Activated CD4-positive, alpha-beta memory T cell treated with anti-CD3 and anti-CD28 coated beads for 36 hours (primary cell): Measurements from ENCODE around the gene DPH6. TPM values are rescaled to one million over a fixed set of nuclear protein-coding genes. Genes with fewer than 3 reads are reported as not detected.
"Not testable (repeated sequence)": the region's sequence is repeated elsewhere in the genome, so short reads cannot be mapped to it uniquely, and the experiment has no call there.

ENCODE experiments used
- CTCF ChIA-PET: fragments of 350-600 bp; sonication (Branson Sonifier 250); formaldehyde crosslinking; loops from one replicate; lab custom pipeline; 2021; ENCODE audit warnings: antibody characterized with exemption, inconsistent platforms; lab: Charles Lee
- POLR2A ChIA-PET: fragments of 350-600 bp; sonication (Branson Sonifier 250); formaldehyde crosslinking; loops from one replicate; lab custom pipeline; 2021; ENCODE audit warnings: antibody characterized with exemption; lab: Charles Lee
- DNase-seq: peaks from one replicate; pipeline ENCODE4 v3.0.0-alpha.2; 2020
- H3K27ac Mint-ChIP-seq: one replicate; pipeline ENCODE4 v1.8.0; 2021; ENCODE audit warnings: mixed read lengths
- H3K27me3 Mint-ChIP-seq: one replicate; pipeline ENCODE4 v1.8.0; 2021; ENCODE audit warnings: mixed read lengths
- H3K36me3 Mint-ChIP-seq: one replicate; pipeline ENCODE4 v1.8.0; 2021; ENCODE audit warnings: mixed read lengths
- H3K4me1 Mint-ChIP-seq: one replicate; pipeline ENCODE4 v1.8.0; 2021; ENCODE audit warnings: low read depth, mixed read lengths
- H3K4me3 Mint-ChIP-seq: one replicate; pipeline ENCODE4 v1.8.0; 2021; ENCODE audit warnings: mild to moderate bottlenecking, mixed read lengths
- H3K9me3 Mint-ChIP-seq: one replicate; pipeline ENCODE4 v1.8.0; 2021; ENCODE audit warnings: mixed read lengths
- intact Hi-C: fragments of 100-400 bp; cut with micrococcal nuclease; formaldehyde crosslinking; loops from one replicate; pipeline ENCODE4 v1.15.1; 2023
- total RNA-seq, 2 experiments: library from RNA; stranded (reverse); gene quantifications; one replicate each; pipeline ENCODE4 v1.2.3, GENCODE V29; 2021

The DPH6 gene
- total RNA-seq, 2 experiments from 2014 or later = 14.3 to 15.9 TPM

DNA sequence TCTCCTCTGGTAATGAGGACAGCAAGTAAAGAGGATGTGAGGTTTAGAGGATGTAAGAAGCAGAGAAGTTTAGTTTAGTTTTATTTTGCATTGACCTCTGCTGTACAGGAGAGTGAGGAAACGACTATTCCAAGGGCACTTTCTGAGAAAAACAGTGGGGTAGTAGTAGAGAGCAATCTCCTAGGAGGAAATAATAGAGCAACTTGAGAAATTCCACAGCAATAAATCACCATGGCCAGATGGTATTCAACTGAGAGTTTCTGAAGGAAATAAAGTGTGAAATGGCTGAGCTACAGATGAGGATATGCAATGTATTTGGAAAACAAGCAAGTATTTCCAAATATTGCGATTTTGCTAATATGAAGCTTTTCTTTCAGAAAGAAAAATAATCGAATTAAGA, 118.9 kb downstream of the DPH6 start:
- no peaks in the 10 kb centered on the region for H3K27me3 Mint-ChIP-seq
- peaks cover 11% of the 10 kb centered on the region for H3K36me3 Mint-ChIP-seq
- peaks cover 4% of the 10 kb centered on the region for H3K9me3 Mint-ChIP-seq
- CTCF ChIA-PET = interaction anchor here (1.1 kb wide), 1 partner anchor 17 kb away, joined by 6 read pairs; no protein-coding TSS in a partner anchor
- H3K4me1 Mint-ChIP-seq = no peaks in the 10 kb centered on the region
- no peak overlapping the region for H3K27ac Mint-ChIP-seq
- no peak for DNase-seq
- POLR2A ChIA-PET = no interaction called here
- no peak overlapping the region for H3K4me3 Mint-ChIP-seq
- intact Hi-C loops = no loop called here

- ChIA-PET POLR2A (no interaction called here), CTCF (interaction anchor here (1.0 kb wide), 1 partner anchor 33 kb away, joined by 3 read pairs; no protein-coding TSS in a partner anchor)
- DNase-seq = no peak
- no peaks in the 10 kb centered on the region for H3K27me3 Mint-ChIP-seq
- no peaks in the 10 kb centered on the region for H3K36me3 Mint-ChIP-seq
- H3K4me3 Mint-ChIP-seq = no peak overlapping the region
- no peaks in the 10 kb centered on the region for H3K9me3 Mint-ChIP-seq
- intact Hi-C loops = no loop called here
- H3K4me1 Mint-ChIP-seq = no peaks in the 10 kb centered on the region
- H3K27ac Mint-ChIP-seq = no peak overlapping the region
These were observed 135.2 kb downstream of the DPH6 start for GRCh38 chr15:35410775-35411174.

DNA sequence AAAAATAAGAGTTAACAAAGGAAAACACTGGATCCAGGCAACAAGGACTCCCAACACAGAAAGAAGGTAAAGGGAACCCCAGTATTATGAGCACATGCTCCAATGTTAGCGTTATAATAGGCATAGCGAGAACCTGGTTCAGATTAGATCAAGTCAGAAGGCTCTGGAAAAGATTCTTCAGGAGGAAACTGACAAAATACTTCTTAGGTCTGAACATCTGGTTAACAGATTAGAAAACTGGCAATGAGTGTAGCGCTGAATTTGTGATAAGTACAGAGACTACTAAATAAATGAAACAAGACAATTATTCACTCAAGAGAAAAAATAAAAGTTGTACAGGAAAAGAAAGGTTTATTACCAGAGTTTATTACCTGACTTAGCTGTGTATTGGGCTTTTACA, 146.1 kb downstream of the DPH6 start:
- Mint-ChIP-seq H3K36me3 (peaks cover 26% of the 10 kb centered on the region), H3K9me3 (no peaks in the 10 kb centered on the region), H3K27ac (no peak overlapping the region), H3K27me3 (no peaks in the 10 kb centered on the region), H3K4me1 (no peaks in the 10 kb centered on the region), H3K4me3 (no peak overlapping the region)
- ChIA-PET CTCF (no interaction called here), POLR2A (no interaction called here)
- intact Hi-C loops = no loop called here
- no peak for DNase-seq

- ChIA-PET CTCF (no interaction called here), POLR2A (no interaction called here)
- H3K36me3 Mint-ChIP-seq = peaks cover 24% of the 10 kb centered on the region
- H3K27me3 Mint-ChIP-seq = no peaks in the 10 kb centered on the region
- no peak overlapping the region for H3K4me3 Mint-ChIP-seq
- peaks cover 3% of the 10 kb centered on the region for H3K9me3 Mint-ChIP-seq
- DNase-seq = no peak
- intact Hi-C loops = no loop called here
- H3K27ac Mint-ChIP-seq = no peak overlapping the region
- no peaks in the 10 kb centered on the region for H3K4me1 Mint-ChIP-seq
These were observed 148.9 kb downstream of the DPH6 start for GRCh38 chr15:35397027-35397426.

DNA sequence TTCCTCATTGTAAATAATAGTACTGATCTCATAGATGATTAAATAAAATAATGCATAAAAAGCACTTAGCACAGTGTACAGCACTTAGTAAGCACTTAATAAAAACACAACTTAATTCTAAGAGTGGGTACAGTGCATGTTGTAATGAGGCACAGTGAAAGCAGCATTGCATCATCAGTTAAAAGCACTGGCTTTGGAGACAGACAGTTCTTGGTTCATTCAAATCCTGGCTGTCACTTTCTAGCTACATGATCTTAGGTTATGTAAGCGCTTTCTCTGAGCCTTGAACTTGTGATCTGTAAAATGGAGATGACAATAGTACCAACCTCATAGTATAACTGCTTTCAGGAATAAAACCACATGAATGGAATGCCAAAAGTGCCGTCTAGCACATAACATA, 151.5 kb downstream of the DPH6 start:
- ChIA-PET CTCF (no interaction called here), POLR2A (no interaction called here)
- Mint-ChIP-seq H3K4me3 (no peak overlapping the region), H3K27ac (no peak overlapping the region), H3K4me1 (no peaks in the 10 kb centered on the region), H3K9me3 (peaks cover 13% of the 10 kb centered on the region), H3K27me3 (no peaks in the 10 kb centered on the region), H3K36me3 (peaks cover 11% of the 10 kb centered on the region)
- intact Hi-C loops = no loop called here
- no peak for DNase-seq

DNA sequence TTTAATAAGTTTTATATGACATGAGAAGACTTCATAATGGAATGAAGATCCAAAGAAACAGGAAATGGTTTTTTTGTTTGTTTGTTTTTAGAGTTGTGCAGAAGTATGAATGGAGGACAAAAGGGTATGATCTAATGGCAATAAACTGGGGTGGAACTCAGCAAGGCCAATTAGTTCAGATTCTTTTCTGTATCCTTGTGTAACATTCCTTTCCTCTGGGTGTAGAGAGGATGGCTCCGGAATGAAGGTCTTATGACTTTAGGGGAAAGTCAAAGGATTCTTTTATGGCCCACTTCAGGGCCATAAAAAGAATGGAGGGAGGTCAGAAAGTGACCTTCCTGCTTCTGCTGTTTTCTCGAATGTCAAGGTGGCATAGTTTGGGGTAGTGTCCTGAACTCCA, 152.6 kb downstream of the DPH6 start:
- Mint-ChIP-seq H3K4me3 (no peak overlapping the region), H3K36me3 (peaks cover 10% of the 10 kb centered on the region), H3K4me1 (no peaks in the 10 kb centered on the region), H3K27ac (no peak overlapping the region), H3K9me3 (peaks cover 18% of the 10 kb centered on the region), H3K27me3 (no peaks in the 10 kb centered on the region)
- CTCF ChIA-PET = no interaction called here
- no peak for DNase-seq
- intact Hi-C loops = no loop called here
- POLR2A ChIA-PET = no interaction called here

GRCh38 chr15:35391408-35391984, 154.5 kb downstream of the DPH6 start:
- H3K27ac Mint-ChIP-seq, intact Hi-C loops, DNase-seq, H3K4me3 Mint-ChIP-seq, H3K27me3 Mint-ChIP-seq, H3K4me1 Mint-ChIP-seq, POLR2A ChIA-PET, CTCF ChIA-PET, H3K36me3 Mint-ChIP-seq: not testable (repeated sequence)
- H3K9me3 Mint-ChIP-seq = peaks cover 20% of the 10 kb centered on the region

- H3K27me3 Mint-ChIP-seq = no peaks in the 10 kb centered on the region
- intact Hi-C loops = no loop called here
- CTCF ChIA-PET = no interaction called here
These were observed 162.5 kb downstream of the DPH6 start for GRCh38 chr15:35383506-35383905.

DNA sequence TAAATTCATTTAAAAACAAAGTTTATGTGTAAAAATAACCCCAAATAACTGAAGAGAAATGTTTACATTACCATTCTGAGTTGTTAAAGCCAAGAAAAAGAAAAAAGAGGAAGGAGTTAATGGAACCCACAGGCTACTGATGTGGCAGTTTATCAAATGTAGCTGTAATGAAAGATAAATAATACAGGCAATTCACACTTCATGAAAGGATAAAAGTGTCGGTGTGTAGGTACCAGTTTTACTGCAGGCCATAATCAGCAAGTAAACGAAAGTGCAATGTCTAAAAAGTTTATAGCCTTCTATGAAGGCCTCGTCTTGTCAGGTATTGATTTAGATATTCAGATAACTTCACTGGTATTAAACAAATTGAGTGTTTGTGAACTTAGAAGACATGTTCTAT, 164.6 kb downstream of the DPH6 start:
- intact Hi-C loops = no loop called here
- DNase-seq = no peak
- no peak overlapping the region for H3K4me3 Mint-ChIP-seq
- H3K4me1 Mint-ChIP-seq = no peaks in the 10 kb centered on the region
- no peaks in the 10 kb centered on the region for H3K27me3 Mint-ChIP-seq
- peaks cover 28% of the 10 kb centered on the region for H3K36me3 Mint-ChIP-seq
- no peak overlapping the region for H3K27ac Mint-ChIP-seq
- POLR2A ChIA-PET = no interaction called here
- peaks cover 12% of the 10 kb centered on the region for H3K9me3 Mint-ChIP-seq
- CTCF ChIA-PET = no interaction called here

More at GRCh38 chr15:35383506-35383905, 162.5 kb downstream of the DPH6 start:
- Mint-ChIP-seq H3K4me1 (no peaks in the 10 kb centered on the region), H3K9me3 (peaks cover 8% of the 10 kb centered on the region), H3K36me3 (peaks cover 18% of the 10 kb centered on the region), H3K4me3 (no peak overlapping the region), H3K27ac (no peak overlapping the region)
- DNase-seq = no peak
- POLR2A ChIA-PET = no interaction called here

GRCh38 chr15:35379972-35380371, 166.0 kb downstream of the DPH6 start:
- H3K9me3 Mint-ChIP-seq = peaks cover 12% of the 10 kb centered on the region
- no peak overlapping the region for H3K4me3 Mint-ChIP-seq
- no peak for DNase-seq
- H3K36me3 Mint-ChIP-seq = peaks cover 28% of the 10 kb centered on the region
- ChIA-PET POLR2A (no interaction called here), CTCF (no interaction called here)
- no peak overlapping the region for H3K27ac Mint-ChIP-seq
- intact Hi-C loops = no loop called here
- no peaks in the 10 kb centered on the region for H3K27me3 Mint-ChIP-seq
- H3K4me1 Mint-ChIP-seq = no peaks in the 10 kb centered on the region

DNA sequence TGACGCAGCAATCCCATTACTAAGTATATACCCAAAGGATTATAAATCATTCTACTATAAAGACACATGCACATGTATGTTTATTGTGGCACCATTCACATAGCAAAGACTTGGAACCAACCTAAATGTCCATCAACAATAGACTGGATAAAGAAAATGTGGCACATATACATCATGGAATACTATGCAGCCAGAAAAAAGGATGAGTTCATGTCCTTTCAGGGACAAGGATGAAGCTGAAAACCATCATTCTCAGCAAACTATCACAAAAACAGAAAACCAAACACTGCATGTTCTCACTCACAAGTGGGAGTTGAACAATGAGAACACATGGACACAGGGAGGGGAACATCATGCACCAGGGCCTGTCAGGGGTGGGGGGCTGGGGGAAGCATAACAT, 167.5 kb downstream of the DPH6 start:
- H3K4me3 Mint-ChIP-seq, intact Hi-C loops, POLR2A ChIA-PET, H3K27ac Mint-ChIP-seq, H3K4me1 Mint-ChIP-seq, H3K27me3 Mint-ChIP-seq, DNase-seq: not testable (repeated sequence)
- CTCF ChIA-PET = interaction anchor here (1.0 kb wide), 1 partner anchor 66 kb away, joined by 3 read pairs; no protein-coding TSS in a partner anchor
- Mint-ChIP-seq H3K36me3 (peaks cover 29% of the 10 kb centered on the region), H3K9me3 (peaks cover 12% of the 10 kb centered on the region)

GRCh38 chr15:35376707-35377106, 169.3 kb downstream of the DPH6 start:
- ChIA-PET CTCF (no interaction called here), POLR2A (no interaction called here)
- H3K27me3 Mint-ChIP-seq = no peaks in the 10 kb centered on the region
- peaks cover 12% of the 10 kb centered on the region for H3K9me3 Mint-ChIP-seq
- no peak overlapping the region for H3K27ac Mint-ChIP-seq
- H3K4me3 Mint-ChIP-seq = no peak overlapping the region
- intact Hi-C loops = no loop called here
- no peak for DNase-seq
- peaks cover 41% of the 10 kb centered on the region for H3K36me3 Mint-ChIP-seq
- no peaks in the 10 kb centered on the region for H3K4me1 Mint-ChIP-seq

DNA sequence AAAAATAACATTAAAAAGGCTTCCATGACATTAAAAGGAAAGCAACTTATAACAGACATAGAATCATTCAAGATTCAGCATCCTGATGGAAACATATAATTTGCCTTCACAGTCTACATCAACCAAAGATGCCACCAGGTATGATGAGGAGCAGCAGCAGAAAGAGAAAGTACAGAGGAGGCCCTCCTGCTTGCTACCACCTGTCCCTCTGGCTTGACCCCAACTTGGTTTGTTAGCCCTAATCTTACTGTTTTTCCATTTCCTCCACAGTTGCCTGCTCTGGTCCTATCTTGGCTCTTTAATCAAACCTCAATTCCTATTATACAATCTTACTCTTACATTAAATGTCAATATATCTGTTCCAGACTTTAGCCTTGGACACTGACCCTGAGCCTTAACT, 171.3 kb downstream of the DPH6 start:
- no peak overlapping the region for H3K27ac Mint-ChIP-seq
- H3K4me3 Mint-ChIP-seq = no peak overlapping the region
- H3K4me1 Mint-ChIP-seq = no peaks in the 10 kb centered on the region
- CTCF ChIA-PET = no interaction called here
- POLR2A ChIA-PET = no interaction called here
- peaks cover 45% of the 10 kb centered on the region for H3K36me3 Mint-ChIP-seq
- no peak for DNase-seq
- intact Hi-C loops = no loop called here
- no peaks in the 10 kb centered on the region for H3K27me3 Mint-ChIP-seq
- peaks cover 12% of the 10 kb centered on the region for H3K9me3 Mint-ChIP-seq
